Stimulated activated CD8-positive, alpha-beta memory T cell treated with anti-CD3 and anti-CD28 coated beads, Interleukin-15, amount 100 ng/mL, for 4 hours (primary cell): Measurements from ENCODE around the gene RAB6B.

Experiments
- DNase-seq, 2 donors: peaks; one replicate each; pipeline ENCODE4 v3.0.0-alpha.2; 2020; ENCODE audit warnings: low read depth in 2 of 2

Gene RAB6B

DNA sequence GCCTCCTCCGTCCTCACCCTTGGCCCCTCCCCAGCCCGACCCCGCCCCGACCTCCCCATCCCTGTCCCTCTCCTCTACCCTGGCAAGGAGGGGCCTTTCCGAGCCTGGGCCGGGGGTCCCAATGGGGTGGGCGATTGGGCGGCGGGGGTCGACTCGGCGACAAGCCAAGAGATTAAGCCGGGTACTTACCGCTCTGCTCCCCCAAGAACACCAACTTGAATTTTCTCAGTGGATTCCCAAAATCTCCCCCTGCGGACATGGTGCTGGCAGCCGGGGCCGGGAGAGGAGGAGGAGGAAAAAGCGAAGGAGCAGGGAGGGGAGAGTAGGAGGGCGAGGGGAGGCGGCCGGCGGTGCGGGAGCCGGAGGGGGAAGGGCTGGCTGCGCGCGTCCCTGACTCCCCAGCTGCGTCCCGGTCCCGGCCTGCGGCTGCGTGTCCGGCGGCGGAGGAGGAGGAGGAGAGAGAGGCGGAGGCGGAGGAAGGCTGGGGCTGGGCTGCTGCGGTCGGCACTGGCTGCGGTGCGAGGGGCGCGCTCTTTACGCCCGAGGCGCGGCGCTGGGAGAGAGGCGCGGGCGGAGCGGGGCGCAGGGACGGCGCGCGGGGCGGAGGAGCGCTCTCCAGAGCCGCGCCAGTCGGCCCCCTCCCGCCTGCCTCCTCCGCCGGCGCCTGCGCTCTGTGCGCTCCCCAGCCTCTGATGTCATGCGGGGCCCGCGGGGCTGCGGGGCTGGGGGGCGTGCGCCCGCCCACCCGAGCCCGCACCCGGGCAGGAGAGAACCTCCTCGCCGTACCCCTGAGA is at the start of gene RAB6B:
TSS of gene RAB6B (minus strand) at position 675 of the 794 bp plus-strand sequence. CDS start at position 259, 416 bp downstream.
- DNase-seq, result no peak

GRCh38 chr3:133944641-133945380 is 49.1 kb upstream of the RAB6B start:
- DNase-seq, result no peak

DNA sequence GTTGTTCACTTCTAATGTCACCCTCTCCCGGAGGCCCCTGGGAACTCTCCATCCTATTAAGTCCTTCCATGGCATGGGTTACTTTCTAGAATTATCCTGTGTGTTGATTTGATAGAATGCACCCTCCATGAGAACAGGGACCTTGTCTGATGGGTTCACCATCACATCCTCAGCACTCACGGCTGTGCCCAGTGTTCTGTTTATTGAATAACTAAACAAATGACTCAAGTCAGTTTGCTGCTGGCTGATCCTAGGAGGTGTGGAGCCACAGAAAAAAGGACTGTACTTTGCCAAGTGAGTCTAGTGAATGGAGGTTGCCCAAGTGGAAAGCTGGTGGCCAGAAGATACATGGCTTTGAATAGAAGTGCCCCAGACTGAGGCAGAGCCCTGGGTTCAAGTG is 48.5 kb upstream of the RAB6B start:
- DNase-seq, result no peak

DNA sequence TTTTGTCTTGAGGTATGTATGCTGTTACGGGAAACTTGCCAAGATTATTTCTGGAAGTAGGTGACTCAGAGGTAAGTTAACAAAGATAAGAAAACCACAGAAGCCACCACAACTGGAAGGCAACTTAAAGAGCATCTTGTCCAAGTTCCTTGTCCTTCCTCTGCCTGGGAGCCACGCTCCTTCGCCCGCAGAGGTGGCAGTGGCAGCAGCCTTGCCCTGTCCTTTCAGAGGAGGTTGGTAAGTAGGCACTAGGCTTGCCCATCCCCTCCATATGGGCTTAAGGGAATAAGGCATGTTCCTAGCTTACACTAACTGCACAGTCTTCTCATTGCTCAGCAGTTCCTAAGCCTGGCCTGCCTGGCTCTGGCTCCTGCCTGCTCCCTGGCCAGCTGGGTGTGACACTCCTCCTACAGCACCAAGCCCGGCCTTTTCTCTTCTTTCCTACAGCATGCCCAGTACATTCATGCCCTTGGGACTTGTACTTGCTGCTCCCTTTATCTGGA is 48.0 kb upstream of the RAB6B start:
- DNase-seq, result no peak

GRCh38 chr3:133943031-133943535 is 47.4 kb upstream of the RAB6B start:
- no peak for DNase-seq

- DNase-seq, result no peak
Measured at GRCh38 chr3:133941415-133941821, 45.7 kb upstream of the RAB6B start.

DNA sequence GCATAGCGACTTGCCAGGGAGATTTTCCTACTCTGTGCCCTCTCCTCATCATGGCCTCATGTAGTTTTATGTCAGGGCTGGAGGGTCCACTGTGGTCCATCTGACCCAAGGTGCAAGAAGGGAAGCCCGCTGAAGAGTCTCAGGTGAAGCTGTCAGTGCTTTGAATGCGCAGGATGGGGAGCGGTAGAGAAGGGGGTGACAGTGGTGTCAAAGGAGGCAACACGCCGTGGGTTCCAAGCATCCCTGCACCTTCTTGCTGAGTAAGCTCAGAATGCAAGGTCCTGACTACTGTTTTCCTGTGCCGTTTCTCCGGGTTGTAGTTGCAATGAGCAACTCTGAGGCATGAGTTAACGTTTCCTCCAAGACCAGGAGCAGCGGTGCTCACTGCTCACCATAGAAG is 44.9 kb upstream of the RAB6B start:
- no peak for DNase-seq

DNA sequence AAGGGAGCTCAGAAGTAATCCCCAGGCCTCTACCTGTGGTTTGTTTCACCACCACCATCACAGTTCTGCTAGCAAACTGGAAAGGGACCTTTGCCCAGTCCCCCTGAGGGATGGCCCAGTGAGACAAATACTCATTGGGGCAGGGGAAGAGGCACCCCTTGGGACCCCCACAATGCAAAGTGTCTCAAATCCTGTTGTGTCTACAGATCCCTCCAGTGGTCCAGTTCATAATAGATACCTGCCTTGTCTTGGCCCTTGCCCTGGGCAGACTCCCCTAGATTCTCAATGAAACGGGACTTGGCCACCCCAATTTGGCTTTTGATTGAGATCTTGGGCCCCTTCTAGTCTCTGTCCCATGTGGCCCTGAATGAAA is 43.8 kb upstream of the RAB6B start:
- DNase-seq, result no peak

DNA sequence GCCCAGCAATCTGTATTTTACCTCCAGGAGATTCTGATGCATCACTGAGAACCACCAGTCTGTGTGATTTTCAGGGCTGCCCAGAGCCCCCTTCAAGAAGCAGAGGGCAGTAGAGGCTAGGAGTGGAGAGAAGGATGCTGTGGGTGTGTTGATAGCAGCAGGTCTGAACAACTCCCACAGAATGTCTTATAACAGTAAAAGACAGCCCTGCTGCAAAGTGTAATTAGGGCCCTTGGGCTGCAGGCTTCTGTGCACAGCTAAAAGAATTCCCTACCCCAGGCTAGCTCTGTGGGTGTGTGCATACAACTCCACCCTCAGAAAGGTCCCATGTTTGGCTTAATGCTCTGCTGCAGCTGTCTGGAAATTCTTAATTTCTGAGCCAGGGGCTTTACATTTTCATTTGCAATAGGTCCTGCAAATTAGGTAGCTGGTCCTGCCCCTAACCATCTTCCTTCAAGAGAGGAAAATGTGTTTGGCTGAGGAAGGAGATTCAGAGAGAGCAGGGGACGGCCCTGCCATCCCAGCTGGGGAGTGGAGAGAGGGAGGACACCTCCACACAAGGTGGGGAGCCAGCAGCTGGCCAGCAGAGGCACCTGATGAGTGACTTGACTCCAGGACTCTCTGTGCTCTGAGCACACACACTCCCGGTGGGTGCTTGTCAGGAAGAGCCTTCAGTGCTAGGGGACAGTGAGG is 43.2 kb upstream of the RAB6B start:
- DNase-seq, result no peak

DNA sequence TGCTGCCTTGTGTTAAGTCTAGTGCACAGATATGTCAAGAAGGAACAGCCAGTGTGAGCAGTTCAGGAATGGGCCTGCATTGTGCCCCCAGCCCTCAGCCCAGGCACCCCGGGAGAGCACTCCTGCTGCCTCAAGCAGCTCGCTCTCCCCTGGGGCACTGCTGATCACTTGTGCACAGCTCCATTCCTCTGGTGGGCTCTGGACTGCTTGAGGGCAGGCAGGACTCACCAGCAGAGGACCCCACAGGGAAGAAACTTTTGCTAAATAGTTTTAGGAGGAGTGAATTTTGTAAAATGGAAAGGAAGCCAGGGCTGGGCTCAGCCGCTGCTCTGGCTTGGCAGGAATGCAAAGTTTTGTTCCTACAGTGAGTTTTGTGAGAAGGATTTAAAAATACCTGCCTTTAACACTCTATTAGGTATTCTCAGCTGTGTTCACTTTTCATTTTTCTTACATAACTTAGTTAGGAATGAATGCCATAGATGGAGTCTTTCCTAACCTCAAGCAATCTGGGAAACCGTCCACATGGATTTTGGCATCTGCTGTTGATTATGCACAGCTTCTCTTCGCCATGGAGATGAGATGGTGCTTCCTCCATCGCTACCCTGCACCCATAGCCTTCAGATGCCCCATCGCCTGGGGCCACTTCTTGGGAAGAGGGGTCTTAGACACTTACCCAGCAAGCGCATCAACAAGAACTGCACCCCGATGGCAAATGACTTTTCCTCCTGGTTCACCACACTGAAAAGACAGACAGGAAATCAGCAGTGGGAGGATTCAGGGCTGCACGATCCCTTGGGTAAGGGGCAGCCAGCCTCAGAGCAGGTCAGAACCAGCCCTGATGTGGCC is 42.3 kb upstream of the RAB6B start:
- DNase-seq, result no peak

- DNase-seq, result no peak
Measured at GRCh38 chr3:133937061-133937686, 41.5 kb upstream of the RAB6B start.

DNA sequence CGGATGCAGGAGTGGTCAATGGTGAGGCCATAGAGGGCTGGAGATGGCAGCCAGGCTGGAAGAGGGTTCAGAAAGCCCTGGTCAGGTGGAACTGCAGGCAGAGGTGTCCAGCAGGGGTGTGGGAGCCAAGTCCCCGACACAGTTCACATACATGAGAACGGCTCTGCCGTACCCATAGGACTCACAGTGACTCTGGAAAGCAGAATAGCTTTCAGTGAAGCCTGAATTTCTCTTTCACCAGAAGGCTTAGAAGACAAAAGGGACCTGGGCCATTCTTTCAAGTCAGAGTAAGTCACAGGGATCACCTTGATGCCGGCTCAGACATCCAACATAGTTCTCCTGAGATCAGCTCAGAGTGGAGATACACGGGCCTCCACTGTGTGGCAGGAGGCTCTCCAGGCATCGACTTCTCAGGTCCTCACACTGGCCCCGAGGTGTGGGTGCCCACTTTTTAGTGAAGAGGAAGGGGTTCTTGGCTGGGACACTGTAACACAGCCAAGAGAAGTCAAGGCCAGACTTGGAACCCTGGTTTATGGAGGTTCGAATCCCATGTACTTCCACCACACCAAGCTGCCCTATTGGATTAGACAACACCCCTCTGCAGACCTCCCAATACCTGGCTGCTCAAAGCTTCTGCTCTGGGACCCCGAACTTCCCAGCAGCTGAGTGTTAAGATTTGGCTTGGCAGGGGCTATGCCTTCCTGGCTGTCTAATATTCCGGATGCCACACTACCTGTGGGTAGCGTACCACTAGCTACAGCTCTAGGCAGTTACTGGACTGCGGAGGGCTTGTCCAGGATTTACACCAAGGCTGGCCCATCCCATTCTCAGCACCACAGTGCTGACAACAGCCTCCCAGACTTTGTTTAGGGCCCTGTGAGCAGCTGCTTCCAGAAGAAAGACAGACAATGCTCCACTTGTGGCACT is 40.4 kb upstream of the RAB6B start:
- DNase-seq, result no peak

- DNase-seq, result no peak
Measured at GRCh38 chr3:133934996-133935842, 39.5 kb upstream of the RAB6B start.

DNA sequence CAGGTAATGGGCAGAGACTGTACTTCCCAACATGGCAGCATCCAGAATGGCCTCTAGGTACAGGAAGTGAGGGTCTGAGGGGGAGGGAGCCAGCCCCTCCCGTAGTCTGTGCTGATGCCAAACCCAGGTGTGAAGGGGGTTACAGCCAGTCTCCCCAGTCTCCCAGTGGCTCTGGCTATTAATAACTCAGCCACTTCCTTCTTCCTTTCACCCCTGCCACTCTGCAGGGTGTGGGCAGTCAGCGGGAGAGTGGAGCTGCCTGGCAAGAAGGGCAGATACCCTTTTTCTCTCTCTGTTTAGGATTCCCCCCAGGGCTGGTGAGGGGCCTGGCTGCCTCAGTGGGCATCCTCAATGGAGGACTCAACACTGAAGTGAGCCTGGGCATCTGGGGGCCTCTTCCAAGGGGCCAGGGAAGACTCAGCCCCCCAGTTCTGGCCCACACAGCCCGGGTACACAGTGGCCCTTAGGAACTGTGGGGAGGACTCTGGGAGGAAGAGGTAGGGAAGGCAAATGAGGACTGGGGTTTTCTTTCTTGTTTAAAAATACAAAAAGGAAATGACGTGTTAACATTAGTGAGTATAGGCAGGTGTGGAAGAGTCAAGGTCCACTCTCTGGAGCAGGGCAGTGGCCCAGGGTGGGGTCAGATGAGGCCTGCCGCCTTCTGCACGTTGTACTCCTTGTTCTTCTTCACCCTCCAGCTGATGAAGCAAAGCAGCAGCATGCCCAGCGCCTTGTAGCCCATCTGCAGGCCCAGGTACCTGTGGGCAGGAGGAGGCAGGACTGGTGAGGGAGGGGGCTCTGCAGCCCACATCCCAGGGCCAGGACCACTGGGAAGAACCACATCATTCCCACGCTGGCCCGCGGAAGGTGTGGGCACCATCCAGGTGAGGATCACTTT is 38.6 kb upstream of the RAB6B start:
- DNase-seq, result no peak

- no peak for DNase-seq
Measured at GRCh38 chr3:133933097-133934024, 37.7 kb upstream of the RAB6B start.

DNA sequence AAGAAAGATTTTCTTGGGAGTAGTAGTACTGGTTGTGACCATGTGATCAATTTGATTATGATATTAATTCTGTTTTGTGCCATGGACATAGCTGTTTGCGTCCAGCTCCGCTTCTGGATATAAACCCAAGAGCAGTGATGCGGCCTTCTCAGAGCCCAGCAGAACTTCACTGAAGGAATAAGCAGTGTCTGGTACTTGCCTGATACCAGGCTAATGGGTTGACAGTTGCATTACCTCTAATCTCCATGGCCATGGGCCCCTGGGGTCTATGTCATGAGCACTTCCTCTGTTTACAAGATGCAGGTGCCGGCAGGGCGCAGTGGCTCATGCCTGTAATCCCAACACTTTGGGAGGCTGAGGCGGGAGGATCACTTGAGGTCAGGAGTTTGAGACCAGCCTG is 36.3 kb upstream of the RAB6B start:
- DNase-seq, result no peak

GRCh38 chr3:133931084-133931483 is 35.4 kb upstream of the RAB6B start:
- no peak for DNase-seq
